HS-27A (cell line): ENCODE data around the gene IFI16.
"Not testable (repeated sequence)": the region's sequence is repeated elsewhere in the genome, so short reads cannot be mapped to it uniquely, and the experiment has no call there.

ENCODE experiments used
- DNase-seq: peaks from one replicate; pipeline ENCODE4 v3.0.0-alpha.2; 2012; ENCODE audit warnings: low read depth, missing footprints

IFI16 gene

DNA sequence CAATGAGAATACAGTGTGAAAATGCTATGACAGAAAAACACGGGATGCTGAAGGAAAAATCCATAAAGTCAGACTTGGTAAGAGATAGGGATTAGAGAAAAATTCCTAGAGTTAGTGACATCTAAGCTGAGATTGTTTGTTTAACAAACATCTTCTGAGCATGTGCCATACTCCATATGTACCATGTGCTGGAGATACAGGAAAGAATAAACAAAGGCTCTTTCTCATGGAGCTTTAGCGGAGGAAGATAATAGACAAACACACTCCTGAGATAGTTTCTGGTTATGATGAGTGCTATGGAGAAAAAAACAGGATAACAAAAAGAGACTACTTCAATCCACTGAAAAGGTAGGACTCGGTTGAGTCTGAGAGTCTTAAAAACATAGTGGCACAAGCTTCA lies 88.9 kb downstream of the IFI16 start:
- no peak for DNase-seq

DNA sequence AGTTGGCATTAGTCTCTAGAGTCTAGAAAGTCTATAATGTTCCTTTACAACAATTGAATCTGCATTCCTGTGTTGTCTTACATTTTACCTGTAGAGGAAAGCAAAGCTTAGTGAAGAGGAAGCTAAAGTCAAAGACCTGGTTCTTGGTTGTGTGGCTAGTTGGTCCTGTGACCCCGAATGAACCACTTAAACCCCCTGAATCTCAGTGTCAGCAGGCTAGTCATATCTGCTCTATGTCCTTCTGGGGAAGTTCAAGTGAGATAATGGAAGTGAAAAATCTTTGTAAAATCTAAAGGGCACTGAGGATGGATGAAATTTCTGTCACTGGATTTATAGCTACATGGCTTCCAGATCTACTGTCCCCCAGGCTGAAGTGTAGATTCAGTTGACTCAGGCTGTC lies 90.9 kb downstream of the IFI16 start:
- no peak for DNase-seq

DNA sequence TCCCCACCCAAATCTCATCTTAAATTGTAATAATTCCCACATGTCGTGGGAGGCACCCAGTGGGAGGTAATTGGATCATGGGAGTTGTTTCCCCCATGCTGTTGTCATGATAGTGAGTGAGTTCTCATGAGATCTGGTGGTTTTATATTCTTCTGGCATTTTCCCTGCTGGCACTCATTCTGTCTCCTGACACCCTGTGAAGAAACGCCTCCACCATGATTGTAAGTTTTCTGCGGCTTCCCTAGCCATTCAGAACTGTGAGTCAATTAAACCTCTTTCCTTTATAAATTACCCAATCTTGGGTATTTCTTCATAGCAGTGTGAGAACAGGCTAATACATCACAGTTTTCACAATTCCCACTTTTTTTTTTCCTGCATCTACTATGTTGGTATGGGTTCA lies 93.3 kb downstream of the IFI16 start:
- DNase-seq, result not testable (repeated sequence)
